Natural killer cell (primary cell): ENCODE measurements around the gene MAG. TPM values are rescaled to one million over a fixed set of nuclear protein-coding genes. Genes with fewer than 3 reads are reported as not detected.

Source experiments
- ATAC-seq, 3 donors: fragments of 150-1000 bp in 2 of 3; fragments of 200-7000 bp in 1 of 3; cut with Tn5 transposase; 1 replicate in 1 of 3; 2 replicates in 2 of 3; pipeline ENCODE4 v1.10.0; 2021; ENCODE audit warnings: mild to moderate bottlenecking in 2 of 3, moderate library complexity in 2 of 3
- DNase-seq, 2 donors: peaks; one replicate each; pipeline versions ENCODE4 v3.0.0 to v3.0.0-alpha.2; 2013 to 2021; ENCODE audit warnings: mixed read lengths in 1 of 2
- H3K27ac ChIP-seq: one replicate; pipeline ENCODE4 v1.5.1; 2013; ENCODE audit warnings: mild to moderate bottlenecking, low read length
- H3K27me3 ChIP-seq: one replicate; pipeline ENCODE4 v1.6.1; 2013; ENCODE audit warnings: low read length; ENCODE audit not compliant: control insufficient read depth, insufficient read depth
- H3K36me3 ChIP-seq: one replicate; pipeline ENCODE4 v1.6.1; 2013; ENCODE audit warnings: low read length; ENCODE audit not compliant: control insufficient read depth, insufficient read depth
- H3K4me1 ChIP-seq: one replicate; pipeline ENCODE4 v1.6.1; 2013; ENCODE audit warnings: low read length; ENCODE audit not compliant: control insufficient read depth, insufficient read depth
- H3K4me3 ChIP-seq: one replicate; pipeline ENCODE4 v1.5.1; 2013; ENCODE audit warnings: low read length
- H3K9me3 ChIP-seq: one replicate; pipeline ENCODE4 v1.6.1; 2013; ENCODE audit warnings: low read length; ENCODE audit not compliant: control insufficient read depth, insufficient read depth
- H3K27ac Mint-ChIP-seq, 2 donors: one replicate each; pipeline ENCODE4 v1.8.0; 2022; ENCODE audit warnings: mild to moderate bottlenecking in 2 of 2, mixed read lengths in 2 of 2, moderate library complexity in 1 of 2
- H3K27me3 Mint-ChIP-seq, 2 donors: one replicate each; pipeline ENCODE4 v1.8.0; 2022; ENCODE audit warnings: low read depth in 2 of 2, mixed read lengths in 2 of 2
- H3K36me3 Mint-ChIP-seq: one replicate; pipeline ENCODE4 v1.8.0; 2022; ENCODE audit warnings: mixed read lengths
- H3K4me1 Mint-ChIP-seq, 2 donors: one replicate each; pipeline ENCODE4 v1.8.0; 2022; ENCODE audit warnings: mixed read lengths in 2 of 2
- H3K4me3 Mint-ChIP-seq: one replicate; pipeline ENCODE4 v1.8.0; 2022; ENCODE audit warnings: mild to moderate bottlenecking, moderate library complexity, mixed read lengths
- H3K9me3 Mint-ChIP-seq, 2 donors: one replicate each; pipeline ENCODE4 v1.8.0; 2022; ENCODE audit warnings: mixed read lengths in 2 of 2
- WGBS: methylation state at CpG from one replicate; pipeline ENCODE4 v1.1.7; 2013; ENCODE audit warnings: missing lambda C conversion rate; ENCODE audit not compliant: insufficient coverage; 5-methylcytosine and 5-hydroxymethylcytosine counted together
- intact Hi-C: fragments of 100-400 bp; cut with micrococcal nuclease; formaldehyde crosslinking; loops from one replicate; pipeline ENCODE4 v1.14.2; 2022
- total RNA-seq, 4 donors: library from RNA; stranded (reverse); fragments of 120-200 nt in 1 of 4; gene quantifications; one replicate each; pipeline versions ENCODE4 v1.2.3 to v1.2.4, GENCODE V29; 2013 to 2022
- TF ChIP-seq, protein P1 (sequence below): fragments of 200-600 bp; IDR thresholded peaks from one replicate; pipeline ENCODE4 v1.8.0; 2022; ENCODE audit warnings: antibody characterized with exemption

The MAG gene
- total RNA-seq, 3 donors from 2014 or later (not counting 1 experiment from before 2014, with no cell fraction given): not detected

DNA sequence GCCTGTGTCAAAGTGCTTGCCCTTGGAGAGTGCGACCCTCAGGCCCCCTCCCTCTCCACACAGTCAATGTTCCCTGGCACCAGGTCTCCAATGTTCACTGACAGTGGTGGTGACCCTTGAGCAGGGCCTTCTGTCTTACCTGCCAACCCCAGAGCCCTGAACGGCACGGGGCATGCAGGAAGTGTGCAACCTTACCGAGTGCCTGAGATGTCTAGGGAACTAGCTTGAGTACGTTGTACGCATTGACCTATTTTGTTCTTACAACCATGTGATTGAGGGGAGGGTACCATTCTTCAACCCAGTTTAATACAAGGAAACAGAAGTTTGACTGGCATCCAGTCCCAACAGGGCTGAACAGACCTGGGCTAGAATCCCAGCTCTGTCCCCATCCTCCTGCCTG is 13.2 kb downstream of the MAG start:
- WGBS: 37% methylated on average over 6 of the region's 6 CpGs
- ATAC-seq (no peak), DNase-seq (no peak)
- TF ChIP-seq, protein P1, sequence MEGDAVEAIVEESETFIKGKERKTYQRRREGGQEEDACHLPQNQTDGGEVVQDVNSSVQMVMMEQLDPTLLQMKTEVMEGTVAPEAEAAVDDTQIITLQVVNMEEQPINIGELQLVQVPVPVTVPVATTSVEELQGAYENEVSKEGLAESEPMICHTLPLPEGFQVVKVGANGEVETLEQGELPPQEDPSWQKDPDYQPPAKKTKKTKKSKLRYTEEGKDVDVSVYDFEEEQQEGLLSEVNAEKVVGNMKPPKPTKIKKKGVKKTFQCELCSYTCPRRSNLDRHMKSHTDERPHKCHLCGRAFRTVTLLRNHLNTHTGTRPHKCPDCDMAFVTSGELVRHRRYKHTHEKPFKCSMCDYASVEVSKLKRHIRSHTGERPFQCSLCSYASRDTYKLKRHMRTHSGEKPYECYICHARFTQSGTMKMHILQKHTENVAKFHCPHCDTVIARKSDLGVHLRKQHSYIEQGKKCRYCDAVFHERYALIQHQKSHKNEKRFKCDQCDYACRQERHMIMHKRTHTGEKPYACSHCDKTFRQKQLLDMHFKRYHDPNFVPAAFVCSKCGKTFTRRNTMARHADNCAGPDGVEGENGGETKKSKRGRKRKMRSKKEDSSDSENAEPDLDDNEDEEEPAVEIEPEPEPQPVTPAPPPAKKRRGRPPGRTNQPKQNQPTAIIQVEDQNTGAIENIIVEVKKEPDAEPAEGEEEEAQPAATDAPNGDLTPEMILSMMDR: no peak
- Histone ChIP-seq H3K4me1 (no peaks in the 10 kb centered on the region), H3K9me3 (no peaks in the 10 kb centered on the region), H3K27ac (no peak overlapping the region), H3K36me3 (no peaks in the 10 kb centered on the region), H3K4me3 (no peak overlapping the region), H3K27me3 (no peaks in the 10 kb centered on the region)
- H3K36me3 Mint-ChIP-seq: no peaks in the 10 kb centered on the region
- no peaks in the 10 kb centered on the region for H3K9me3 Mint-ChIP-seq
- H3K27me3 Mint-ChIP-seq: peaks cover 0 to 2% of the 10 kb centered on the region in 2 donors
- intact Hi-C loops: no loop called here
- no peaks in the 10 kb centered on the region for H3K4me1 Mint-ChIP-seq
- no peak overlapping the region for H3K4me3 Mint-ChIP-seq
- no peak overlapping the region for H3K27ac Mint-ChIP-seq

DNA sequence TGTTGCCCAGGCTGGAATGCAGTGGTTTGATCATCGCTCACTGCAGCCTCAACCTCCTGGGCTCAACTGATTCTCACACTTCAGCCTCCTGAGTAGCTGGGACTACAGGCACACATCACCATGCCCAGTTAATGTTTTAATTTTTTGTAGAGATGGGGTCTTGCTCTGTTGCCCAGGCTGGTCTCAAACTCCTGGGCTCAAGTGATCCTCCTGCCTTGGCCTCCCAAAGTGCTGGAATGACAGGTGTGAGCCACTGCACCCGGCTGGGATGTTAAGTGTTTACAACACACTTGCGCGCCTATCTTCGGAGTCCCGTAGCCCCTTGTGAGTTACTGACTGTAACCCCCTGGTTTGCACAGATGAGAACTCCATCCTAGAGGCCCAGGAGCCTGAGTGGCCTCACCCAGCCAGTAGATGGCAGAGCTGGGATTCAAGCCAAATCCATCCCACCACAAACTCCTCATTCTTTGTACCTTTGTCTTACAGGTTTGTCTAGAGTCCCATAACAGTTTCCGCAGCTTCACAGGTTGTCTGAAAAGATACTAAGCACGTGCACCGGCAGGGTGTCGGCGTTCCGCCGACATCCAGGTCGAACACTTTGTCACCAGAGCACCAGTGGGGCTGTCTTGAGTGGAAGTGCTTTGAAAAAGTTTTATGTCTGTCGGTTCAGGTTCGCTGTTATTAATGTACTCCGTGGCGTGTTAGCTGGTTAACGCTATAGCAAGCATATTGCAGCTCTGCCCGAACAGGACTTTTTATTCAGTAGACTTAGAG is 14.7 kb downstream of the MAG start:
- Mint-ChIP-seq H3K4me3 (no peak overlapping the region), H3K27ac (no peak overlapping the region), H3K9me3 (no peaks in the 10 kb centered on the region), H3K36me3 (no peaks in the 10 kb centered on the region), H3K27me3 (peaks cover 0 to 2% of the 10 kb centered on the region in 2 donors), H3K4me1 (no peaks in the 10 kb centered on the region)
- H3K27ac ChIP-seq: no peak overlapping the region
- WGBS: 94% methylated on average over 20 of the region's 20 CpGs
- no peaks in the 10 kb centered on the region for H3K9me3 ChIP-seq
- TF ChIP-seq, protein P1: no peak
- H3K27me3 ChIP-seq: no peaks in the 10 kb centered on the region
- H3K4me1 ChIP-seq: no peaks in the 10 kb centered on the region
- intact Hi-C loops: no loop called here
- ATAC-seq: no peak
- H3K4me3 ChIP-seq: no peak overlapping the region
- no peak for DNase-seq
- no peaks in the 10 kb centered on the region for H3K36me3 ChIP-seq

DNA sequence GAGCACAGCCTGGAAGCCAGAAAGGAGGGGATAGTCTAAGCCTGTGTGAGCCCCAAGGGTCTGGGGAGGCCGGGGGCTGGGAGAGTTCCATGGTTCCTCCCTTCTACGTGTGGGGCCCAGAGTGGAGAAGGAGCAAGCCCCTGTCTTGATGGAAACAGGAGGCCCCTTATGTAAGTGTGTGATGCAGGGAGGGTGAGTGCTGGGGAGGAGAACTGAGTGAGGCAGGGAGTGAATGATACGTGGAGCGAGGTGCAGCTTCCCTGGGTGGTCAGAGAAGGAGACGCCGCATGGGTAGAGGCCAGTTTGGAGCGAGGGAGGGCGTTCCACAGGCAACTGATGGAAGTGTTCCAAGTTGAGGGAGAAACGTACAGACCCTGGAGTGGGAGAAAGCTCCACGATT is 16.0 kb downstream of the MAG start:
- no peaks in the 10 kb centered on the region for H3K36me3 Mint-ChIP-seq
- no peak overlapping the region for H3K4me3 Mint-ChIP-seq
- ATAC-seq (no peak), DNase-seq (no peak)
- peaks cover 0 to 2% of the 10 kb centered on the region in 2 donors for H3K27me3 Mint-ChIP-seq
- TF ChIP-seq, protein P1: no peak
- Histone ChIP-seq H3K27ac (no peak overlapping the region), H3K36me3 (no peaks in the 10 kb centered on the region), H3K4me3 (no peak overlapping the region), H3K27me3 (no peaks in the 10 kb centered on the region), H3K4me1 (peaks cover under 1% of the 10 kb centered on the region), H3K9me3 (no peaks in the 10 kb centered on the region)
- WGBS: 81% methylated on average over 10 of the region's 10 CpGs
- H3K4me1 Mint-ChIP-seq: no peaks in the 10 kb centered on the region
- H3K27ac Mint-ChIP-seq: no peak overlapping the region
- intact Hi-C loops: no loop called here
- no peaks in the 10 kb centered on the region for H3K9me3 Mint-ChIP-seq

DNA sequence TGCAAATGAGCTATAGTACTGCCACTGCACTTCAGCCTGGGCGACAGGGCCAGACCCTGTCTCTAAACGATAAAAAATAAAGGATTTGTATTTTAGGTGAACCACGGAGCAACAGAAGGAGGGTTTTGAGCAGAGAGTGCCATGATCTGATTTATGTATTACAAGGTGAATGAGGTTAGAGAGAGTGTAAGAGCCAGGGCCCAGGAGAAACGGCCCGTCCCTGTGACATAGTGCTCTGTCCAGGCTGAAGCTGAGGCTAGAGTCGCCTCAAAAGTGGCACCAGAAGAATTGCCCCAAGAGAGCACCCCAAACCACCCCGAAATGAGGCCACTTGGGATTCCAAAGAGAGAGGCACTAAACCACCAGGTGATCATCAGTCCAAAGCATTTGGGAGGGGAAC is 16.9 kb downstream of the MAG start:
- peaks cover 9% of the 10 kb centered on the region for H3K4me1 ChIP-seq

More for the DNA sequence above, 16.9 kb downstream of the MAG start:
- no peak overlapping the region for H3K4me3 Mint-ChIP-seq
- peaks cover 0 to 5% of the 10 kb centered on the region in 2 donors for H3K27me3 Mint-ChIP-seq
- no peaks in the 10 kb centered on the region for H3K36me3 ChIP-seq
- H3K36me3 Mint-ChIP-seq: no peaks in the 10 kb centered on the region
- no peak overlapping the region for H3K27ac ChIP-seq
- DNase-seq: no peak
- no peaks in the 10 kb centered on the region for H3K4me1 Mint-ChIP-seq
- H3K27me3 ChIP-seq: no peaks in the 10 kb centered on the region
- intact Hi-C loops: no loop called here
- H3K9me3 ChIP-seq: no peaks in the 10 kb centered on the region
- no peak for ATAC-seq
- H3K27ac Mint-ChIP-seq: no peak overlapping the region
- no peak overlapping the region for H3K4me3 ChIP-seq
- H3K9me3 Mint-ChIP-seq: no peaks in the 10 kb centered on the region
- TF ChIP-seq, protein P1: no peak
- 88% methylated on average over 7 of the region's 7 CpGs for WGBS
